Activated naive CD4-positive, alpha-beta T cell treated with anti-CD3 and anti-CD28 coated beads, Interleukin-2, amount 50 U/mL, for 72 hours (primary cell): ENCODE results near the gene BHLHE23. TPM values are rescaled to one million over a fixed set of nuclear protein-coding genes. Genes with fewer than 3 reads are reported as not detected.

Source experiments
- ATAC-seq, 2 donors: fragments of 150-1000 bp; cut with Tn5 transposase; 2 replicates each; pipeline ENCODE4 v1.10.0; 2021; ENCODE audit warnings: mild to moderate bottlenecking in 2 of 2, moderate library complexity in 2 of 2
- DNase-seq, 2 donors: peaks; one replicate each; pipeline ENCODE4 v3.0.0; 2021 to 2022; ENCODE audit warnings: low spot score in 2 of 2
- H3K27ac Mint-ChIP-seq, 2 donors: one replicate each; pipeline ENCODE4 v1.8.0; 2022; ENCODE audit warnings: mild to moderate bottlenecking in 2 of 2, mixed read lengths in 2 of 2
- H3K36me3 Mint-ChIP-seq, 2 donors: one replicate each; pipeline ENCODE4 v1.8.0; 2022; ENCODE audit warnings: mixed read lengths in 2 of 2
- H3K9me3 Mint-ChIP-seq, 2 donors: one replicate each; pipeline ENCODE4 v1.8.0; 2022; ENCODE audit warnings: mixed read lengths in 2 of 2
- total RNA-seq, 2 donors: library from RNA; stranded (reverse); gene quantifications; one replicate each; pipeline ENCODE4 v1.2.3, GENCODE V29; 2022

The BHLHE23 gene
- total RNA-seq, 2 donors from 2014 or later, result not detected

DNA sequence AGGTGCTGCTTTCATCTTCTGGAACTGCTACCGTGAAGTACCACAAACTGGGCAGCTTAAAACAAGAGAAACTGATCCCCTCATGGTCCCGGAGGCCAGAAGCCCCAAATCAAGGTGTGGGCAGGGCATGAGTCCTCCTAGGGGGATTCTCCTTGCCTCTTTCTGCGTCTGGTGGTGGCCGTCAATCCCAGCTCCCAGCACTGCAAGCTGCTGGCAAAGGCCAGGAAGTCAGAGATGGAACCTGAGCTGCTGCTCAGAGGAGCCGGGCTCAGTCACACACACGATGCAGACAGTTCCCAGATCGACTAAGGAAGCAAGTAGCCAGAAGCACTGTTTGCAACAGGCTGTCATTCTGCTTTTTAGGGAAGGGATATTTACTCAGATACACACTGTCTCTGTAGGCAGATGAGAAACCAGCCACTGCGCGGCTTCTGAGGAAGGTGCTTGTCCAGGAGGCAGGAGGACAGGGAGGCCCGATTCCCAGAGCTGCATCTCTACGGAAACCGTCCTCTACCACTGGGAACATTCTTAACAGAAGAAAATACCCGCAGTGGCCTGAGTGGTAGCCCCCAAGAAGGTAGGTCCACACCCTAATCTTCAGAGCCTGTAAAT lies 15.5 kb downstream of the BHLHE23 start:
- Mint-ChIP-seq H3K36me3 (no peaks in the 10 kb centered on the region), H3K9me3 (no peaks in the 10 kb centered on the region), H3K27ac (no peak overlapping the region)
- DNase-seq (no peak), ATAC-seq (no peak)

DNA sequence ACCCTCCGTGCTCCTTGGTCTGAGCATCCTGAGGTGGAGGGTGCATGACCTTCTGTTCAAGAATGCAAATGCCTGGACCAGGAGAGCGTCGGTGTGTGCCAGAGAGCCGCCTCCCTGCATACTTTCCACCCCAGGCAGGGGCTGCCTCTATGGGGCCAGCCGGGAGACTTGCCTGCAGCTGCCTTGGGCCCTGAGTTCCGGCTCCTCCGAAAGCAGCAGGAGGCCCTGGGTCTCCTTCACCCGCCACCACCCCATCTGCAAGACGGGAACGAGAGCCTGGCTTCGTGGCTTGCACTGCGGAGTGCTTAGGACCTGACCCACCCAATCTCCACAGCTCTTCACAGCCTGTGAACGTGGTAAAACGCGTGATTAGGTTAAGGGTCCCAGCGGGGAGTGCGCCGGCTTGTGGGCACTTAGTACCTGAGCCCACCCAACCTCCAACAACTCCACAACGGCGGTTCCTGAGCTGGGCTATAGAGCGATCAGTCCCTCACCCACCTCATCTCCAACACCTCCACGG lies 16.4 kb downstream of the BHLHE23 start:
- DNase-seq (no peak), ATAC-seq (no peak)
- no peaks in the 10 kb centered on the region for H3K9me3 Mint-ChIP-seq
- H3K36me3 Mint-ChIP-seq, result no peaks in the 10 kb centered on the region
- no peak overlapping the region for H3K27ac Mint-ChIP-seq

DNA sequence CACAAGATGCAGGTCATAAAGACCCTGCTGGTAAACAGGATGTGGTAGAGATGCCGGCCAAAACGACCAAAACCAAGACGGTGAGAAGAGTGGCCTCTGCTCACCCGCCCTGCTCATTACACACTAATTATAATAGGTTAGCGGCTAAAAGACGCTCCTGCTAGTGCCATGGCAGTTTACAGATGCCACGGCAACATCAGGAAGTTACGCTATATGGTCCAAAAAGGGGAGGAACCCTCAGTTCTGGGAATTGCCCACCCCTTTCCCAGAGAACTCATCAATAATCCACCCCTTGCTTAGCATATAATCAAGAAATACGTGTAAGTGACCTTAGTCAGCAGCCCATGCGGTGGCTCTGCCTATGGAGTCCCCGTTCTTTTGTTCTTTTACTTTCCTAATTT lies 17.6 kb downstream of the BHLHE23 start:
- ATAC-seq, result peak; percentile 74 to 81
- Mint-ChIP-seq H3K27ac (peak overlapping the region in 1 of 2 donors; percentile 61), H3K36me3 (no peaks in the 10 kb centered on the region), H3K9me3 (no peaks in the 10 kb centered on the region)
- DNase-seq, result no peak

DNA sequence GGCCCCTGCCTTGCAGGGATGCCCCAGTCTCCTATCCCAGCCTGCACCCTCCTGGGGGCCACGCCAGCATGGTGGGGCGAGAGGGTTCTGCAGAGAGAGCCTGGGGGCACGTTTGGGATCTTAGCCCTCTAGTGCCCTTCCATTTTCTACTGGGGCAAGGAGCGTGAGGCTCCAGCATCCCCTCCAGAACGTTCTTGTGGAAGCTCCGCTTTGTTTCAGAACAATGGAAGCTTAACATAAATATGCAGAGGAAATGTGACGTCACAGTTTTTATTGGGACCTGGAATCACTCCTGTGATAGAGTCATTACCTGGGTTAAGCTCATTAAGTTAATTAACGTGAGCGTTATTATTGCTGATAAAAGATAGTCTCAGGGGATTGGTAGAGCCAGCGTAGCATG lies 19.6 kb downstream of the BHLHE23 start:
- Mint-ChIP-seq H3K27ac (no peak overlapping the region), H3K36me3 (no peaks in the 10 kb centered on the region), H3K9me3 (no peaks in the 10 kb centered on the region)
- DNase-seq (no peak), ATAC-seq (no peak)

DNA sequence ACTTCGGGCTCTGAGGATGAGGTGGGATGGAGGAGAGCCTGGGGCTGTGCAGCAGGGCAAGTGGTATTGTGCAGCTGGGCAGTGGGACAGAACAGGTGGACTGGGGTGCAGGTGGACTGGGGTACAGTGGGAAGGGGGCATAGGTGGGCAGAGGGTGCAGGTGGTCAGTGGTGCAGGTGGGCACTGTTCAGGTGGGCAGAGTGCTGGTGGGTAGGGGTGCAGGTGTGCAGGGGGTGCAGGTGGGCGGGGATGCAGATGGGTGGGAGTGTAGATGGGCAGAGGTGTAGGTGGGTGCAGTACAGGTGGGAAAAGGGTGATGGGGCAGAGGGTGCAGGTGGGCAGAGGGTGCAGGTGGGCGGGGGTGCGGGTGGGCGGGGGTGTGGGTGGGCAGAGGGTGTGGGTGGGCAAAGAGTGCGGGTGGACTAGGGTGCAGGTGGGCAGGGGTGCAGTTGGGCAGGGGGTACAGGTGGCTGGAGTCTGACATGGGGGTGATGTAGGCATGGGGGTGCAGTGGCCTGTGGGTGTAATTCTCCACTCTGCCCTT lies 20.4 kb downstream of the BHLHE23 start:
- Mint-ChIP-seq H3K27ac (no peak overlapping the region), H3K9me3 (no peaks in the 10 kb centered on the region), H3K36me3 (no peaks in the 10 kb centered on the region)
- ATAC-seq, result no peak
- no peak for DNase-seq

DNA sequence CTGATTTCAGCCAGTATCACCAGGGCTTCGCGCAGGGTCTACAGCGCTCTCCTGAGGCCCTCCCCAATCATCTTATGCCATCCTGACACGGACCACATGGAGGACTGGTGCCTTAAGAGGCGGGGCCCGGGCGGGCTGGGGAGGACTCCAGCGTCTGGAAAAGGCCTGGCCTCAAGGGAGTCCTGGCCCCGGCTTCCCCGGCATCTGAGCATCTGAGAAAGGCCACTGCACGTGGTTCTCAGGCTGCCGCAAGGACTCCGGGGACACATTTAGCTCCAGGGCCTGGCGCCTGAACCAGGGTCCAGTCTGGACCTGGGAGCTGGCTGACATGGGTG lies 21.4 kb downstream of the BHLHE23 start:
- Mint-ChIP-seq H3K27ac (no peak overlapping the region), H3K9me3 (no peaks in the 10 kb centered on the region), H3K36me3 (no peaks in the 10 kb centered on the region)
- no peak for ATAC-seq
- no peak for DNase-seq

DNA sequence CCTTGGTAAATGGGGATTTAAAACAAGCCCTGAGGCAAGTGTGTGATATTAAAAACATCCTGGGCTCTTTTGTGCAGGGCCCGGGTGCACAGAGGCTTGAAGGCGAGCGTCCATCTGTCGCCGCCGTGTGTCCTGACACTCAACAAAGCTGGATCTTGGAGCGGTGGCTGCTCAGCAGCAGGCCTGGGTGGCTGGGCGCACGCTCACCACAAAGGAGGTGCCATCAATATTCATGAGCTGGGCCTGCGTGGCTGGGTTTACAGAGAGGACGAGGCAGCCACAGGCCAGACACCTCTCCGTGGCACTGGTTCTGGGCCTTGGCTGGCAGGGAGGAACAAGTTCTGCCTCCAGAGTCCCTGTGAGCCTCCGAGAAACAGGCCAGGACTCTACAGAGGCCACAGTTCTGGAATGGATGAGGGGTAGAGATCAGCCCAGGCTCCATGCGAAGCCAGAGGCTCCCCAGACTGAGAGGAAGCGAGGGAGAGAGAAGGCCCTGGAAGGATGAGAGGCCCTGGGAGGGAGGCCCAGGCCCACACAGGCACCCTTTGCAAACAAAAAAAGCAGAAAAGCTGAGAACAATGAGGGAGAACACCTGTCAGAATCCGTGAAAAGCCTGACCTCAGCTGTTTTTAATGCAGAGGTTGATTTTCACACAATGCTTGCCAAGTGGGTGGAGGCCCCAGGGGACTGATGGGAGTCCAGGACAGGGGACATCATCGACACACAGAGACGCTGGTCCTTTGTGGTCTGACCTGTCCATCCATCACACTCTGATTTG lies 21.9 kb downstream of the BHLHE23 start:
- no peak for DNase-seq
- no peak overlapping the region for H3K27ac Mint-ChIP-seq
- no peaks in the 10 kb centered on the region for H3K9me3 Mint-ChIP-seq
- no peak for ATAC-seq
- no peaks in the 10 kb centered on the region for H3K36me3 Mint-ChIP-seq

DNA sequence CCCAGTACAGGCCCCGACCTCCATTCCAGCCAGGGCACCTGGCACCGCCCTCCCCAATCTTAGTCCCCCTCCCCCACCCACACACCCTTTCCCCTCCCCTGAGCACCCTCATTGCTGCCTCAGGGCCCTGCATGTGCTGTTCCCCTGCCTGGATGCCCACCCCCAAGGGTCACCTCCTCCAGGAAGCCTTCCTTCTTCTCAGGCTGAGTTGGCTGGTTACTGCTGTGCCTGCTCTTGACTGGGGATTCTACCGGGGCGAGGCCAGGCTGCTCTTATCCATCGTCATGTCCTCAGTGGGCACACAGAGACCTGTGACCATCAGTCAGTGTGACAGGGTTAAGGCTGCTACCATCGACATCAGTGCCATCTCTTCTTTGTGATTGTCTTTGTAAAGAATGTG lies 23.6 kb downstream of the BHLHE23 start:
- Mint-ChIP-seq H3K9me3 (no peaks in the 10 kb centered on the region), H3K36me3 (no peaks in the 10 kb centered on the region), H3K27ac (no peak overlapping the region)
- DNase-seq (no peak), ATAC-seq (no peak)

DNA sequence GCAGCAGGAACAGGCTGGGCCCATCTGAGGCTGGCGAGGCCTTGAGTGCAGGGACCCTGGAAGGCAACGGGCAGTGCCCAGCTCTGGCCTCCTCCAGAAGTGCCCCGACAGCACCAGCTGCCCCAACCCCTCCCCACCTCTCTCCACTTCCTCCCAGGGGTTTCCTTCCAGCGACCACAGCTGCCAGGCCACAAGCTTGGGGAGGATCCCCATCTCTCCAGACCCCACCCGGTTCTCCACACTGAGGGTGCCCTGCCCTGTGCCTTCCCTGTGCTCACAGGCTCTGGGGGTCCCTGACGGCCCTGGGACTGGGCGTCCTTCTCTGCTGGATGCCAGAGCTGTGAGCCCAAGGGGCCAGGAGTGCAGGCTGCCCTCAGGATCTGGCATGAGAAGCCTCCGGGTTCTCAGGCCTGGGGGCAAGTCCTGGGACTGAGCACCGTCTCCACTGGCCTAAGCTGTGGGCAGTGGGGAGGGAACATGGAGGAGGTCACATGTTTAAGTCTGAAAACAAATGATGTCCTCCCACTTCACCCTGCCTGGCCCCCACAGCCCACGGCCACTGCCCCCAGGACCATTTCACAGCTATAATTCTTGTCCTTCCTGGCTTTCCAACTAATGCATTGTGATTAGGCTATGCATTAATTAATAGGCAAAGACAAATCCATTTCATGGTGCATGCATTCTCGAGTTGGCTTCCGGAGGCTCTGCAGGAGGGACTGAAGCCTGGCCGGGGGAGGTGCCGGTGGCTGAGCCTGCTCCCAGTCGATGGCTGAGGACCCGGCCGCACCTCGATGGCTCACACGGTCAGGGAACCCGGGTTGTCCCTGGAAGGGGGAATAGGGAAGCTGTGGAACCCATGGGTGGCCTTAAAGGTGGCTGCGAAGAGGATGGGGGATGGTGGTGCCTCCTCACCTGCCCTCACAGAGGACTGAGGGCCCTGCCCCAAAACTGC lies 24.4 kb downstream of the BHLHE23 start:
- ATAC-seq, result no peak
- no peaks in the 10 kb centered on the region for H3K36me3 Mint-ChIP-seq
- DNase-seq, result no peak
- H3K27ac Mint-ChIP-seq, result no peak overlapping the region
- H3K9me3 Mint-ChIP-seq, result no peaks in the 10 kb centered on the region

DNA sequence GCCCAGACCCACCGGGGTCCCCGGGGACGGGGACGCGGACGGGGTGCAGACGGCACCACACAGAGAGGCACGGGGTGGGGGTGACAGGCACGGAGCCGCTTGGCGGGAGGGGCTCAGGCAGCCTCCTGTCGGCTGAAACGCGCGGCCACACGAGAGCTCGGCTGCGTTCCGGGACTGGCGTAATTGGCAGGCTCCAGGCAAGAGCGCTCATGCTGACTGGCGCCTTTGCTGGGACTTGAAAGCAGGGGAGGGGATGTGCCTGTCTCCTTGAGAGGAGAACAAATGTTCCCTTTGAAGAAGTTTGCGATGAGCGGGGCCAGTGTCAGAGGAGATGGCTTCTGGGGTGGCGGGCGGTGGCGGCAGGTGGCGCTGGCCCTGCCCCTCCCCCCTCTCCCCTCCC lies 25.8 kb downstream of the BHLHE23 start:
- ATAC-seq (peak in 1 of 2 donors; percentile 28), DNase-seq (no peak)
- Mint-ChIP-seq H3K27ac (no peak overlapping the region), H3K36me3 (no peaks in the 10 kb centered on the region), H3K9me3 (no peaks in the 10 kb centered on the region)

DNA sequence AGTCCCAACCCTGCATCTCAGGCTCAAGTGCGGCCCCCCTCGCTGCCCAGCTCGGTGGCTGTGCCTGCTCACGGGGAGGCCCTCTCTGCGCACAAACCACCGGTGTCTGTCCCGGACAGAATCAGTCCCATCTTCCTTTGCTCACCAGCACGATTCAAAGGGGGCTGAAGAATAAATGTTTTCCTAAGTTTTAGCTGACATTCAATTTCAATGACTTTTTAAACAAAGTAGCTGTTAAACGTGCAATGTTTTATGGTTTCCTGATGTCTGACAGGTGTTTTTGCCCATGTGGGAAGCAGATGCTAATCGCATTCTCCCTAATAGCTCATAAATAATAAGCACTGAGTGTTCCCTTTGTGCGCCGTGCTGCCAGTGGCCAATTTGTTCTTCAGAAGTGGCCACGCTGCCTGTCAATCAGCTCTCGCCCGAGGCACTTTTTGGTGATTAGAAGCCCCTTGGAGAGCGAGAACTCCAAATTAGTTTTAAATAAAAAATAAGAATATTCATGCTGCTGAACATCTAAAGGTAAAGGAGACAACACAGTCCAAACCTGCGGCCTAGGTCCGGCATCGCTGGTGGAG lies 26.3 kb downstream of the BHLHE23 start:
- DNase-seq (no peak), ATAC-seq (no peak)
- no peaks in the 10 kb centered on the region for H3K9me3 Mint-ChIP-seq
- no peaks in the 10 kb centered on the region for H3K36me3 Mint-ChIP-seq
- no peak overlapping the region for H3K27ac Mint-ChIP-seq

DNA sequence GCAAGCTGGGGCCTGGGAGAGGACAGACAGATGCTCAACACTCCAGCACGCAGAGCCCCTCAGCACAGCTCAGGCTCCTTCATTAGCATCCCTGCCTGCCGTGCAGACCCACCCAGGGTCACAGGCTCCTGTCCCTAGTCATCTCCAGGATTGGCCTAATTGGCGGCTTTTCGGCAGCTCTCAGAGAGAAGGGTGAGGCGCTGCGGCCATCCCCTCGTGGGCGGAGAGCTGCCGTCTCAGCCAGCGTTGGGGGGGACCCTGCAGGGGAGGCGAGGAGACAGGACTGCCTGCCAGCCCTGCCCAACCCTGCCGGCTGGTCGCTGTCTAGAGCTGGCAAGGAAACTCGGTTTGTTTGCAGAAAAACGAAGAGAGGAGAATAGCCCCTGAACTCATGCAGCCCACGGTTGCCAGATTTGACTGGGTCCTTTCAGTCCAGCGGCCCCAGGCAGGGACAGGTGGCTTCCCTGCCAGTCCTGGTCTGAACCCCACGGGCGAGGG lies 26.8 kb downstream of the BHLHE23 start:
- Mint-ChIP-seq H3K36me3 (no peaks in the 10 kb centered on the region), H3K27ac (no peak overlapping the region), H3K9me3 (no peaks in the 10 kb centered on the region)
- ATAC-seq (no peak), DNase-seq (no peak)

DNA sequence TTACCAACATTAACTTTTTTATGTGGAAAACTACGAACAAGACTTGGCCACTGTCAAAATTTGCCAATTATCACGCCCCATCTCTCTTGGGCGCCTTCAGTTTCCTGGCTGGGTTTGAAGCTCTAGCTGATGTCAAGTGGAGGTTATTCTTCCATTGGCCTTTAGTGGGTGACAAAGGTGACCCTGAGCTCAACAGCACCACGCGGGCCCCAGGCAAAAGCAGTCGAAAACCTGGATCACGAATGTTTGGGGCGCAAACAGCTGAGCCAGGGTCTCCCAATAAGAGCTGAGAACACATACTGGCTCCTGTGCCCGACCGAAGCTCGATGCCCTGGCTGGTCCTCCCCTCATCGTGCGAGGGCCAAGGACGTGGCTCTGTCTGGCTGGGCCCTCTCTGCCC lies 27.5 kb downstream of the BHLHE23 start:
- no peaks in the 10 kb centered on the region for H3K9me3 Mint-ChIP-seq
- ATAC-seq (no peak), DNase-seq (no peak)
- H3K36me3 Mint-ChIP-seq, result no peaks in the 10 kb centered on the region
- no peak overlapping the region for H3K27ac Mint-ChIP-seq

DNA sequence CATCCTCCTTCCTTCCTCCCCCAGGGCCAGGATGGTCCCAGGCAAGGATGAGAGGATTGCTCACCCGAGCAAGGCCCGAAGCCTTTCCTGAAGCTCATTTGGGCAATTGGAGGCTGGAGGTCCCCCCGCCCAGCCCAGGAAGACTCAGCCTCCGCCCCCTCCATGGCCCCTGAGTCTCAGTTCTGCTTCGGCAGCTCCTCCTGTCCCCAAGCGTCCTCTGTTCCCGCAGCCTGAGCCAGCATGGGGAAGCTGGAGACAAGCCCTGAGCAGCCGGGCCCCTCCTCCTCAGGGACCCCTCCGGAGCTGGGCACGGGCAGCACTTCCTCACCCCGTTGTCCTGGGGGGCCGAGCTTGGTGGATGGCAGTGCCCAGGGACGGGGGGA lies 28.2 kb downstream of the BHLHE23 start:
- no peaks in the 10 kb centered on the region for H3K36me3 Mint-ChIP-seq
- DNase-seq (no peak), ATAC-seq (no peak)
- no peaks in the 10 kb centered on the region for H3K9me3 Mint-ChIP-seq
- H3K27ac Mint-ChIP-seq, result no peak overlapping the region

DNA sequence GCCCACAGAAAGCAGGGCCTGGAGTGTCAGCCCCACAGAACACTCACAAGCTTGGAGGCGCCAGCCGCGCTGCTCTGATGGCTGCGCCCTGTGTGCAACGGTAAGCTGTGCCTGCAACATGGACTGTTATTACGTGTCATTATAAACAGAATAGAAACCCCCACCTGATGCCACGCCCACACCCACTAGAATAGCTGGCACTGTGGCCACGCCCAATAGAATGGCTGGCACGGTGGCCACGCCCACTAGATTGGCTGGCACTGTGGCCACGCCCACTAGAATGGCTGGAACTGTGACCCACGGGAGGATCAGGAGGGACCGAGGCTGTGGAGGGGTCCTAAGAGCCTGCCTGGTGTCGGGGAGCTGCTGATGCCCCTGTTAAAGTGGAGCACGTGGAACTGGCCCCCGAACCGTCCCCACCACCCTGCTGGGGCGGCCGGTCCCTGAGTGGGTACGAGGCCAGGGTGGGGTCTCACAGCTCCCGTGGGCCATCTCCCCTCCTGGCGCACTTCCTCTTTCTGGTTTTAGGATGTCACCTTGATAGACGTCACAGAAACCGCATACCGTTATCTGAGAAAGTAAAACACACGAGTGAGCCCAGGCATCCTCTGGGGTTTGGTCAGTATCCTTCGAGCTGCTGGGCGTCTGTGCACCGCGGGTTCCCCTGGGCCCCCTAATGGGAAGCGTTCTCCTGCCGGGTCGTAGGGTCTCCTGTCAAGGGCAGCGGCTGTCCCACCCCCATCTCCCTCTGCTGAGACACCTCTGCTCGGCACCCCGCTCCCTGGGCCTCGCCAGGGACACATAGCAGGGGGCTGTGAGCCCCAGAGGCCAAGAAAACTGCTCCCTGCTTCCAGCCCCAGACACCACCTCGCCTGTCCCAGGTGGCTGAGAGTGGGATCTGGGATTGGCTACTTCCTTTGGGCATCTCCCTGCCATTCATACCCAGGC lies 28.9 kb downstream of the BHLHE23 start:
- ATAC-seq, result peak; percentile 70 to 80
- Mint-ChIP-seq H3K9me3 (no peaks in the 10 kb centered on the region), H3K27ac (no peak overlapping the region), H3K36me3 (no peaks in the 10 kb centered on the region)
- peak in 1 of 2 donors; percentile 60 for DNase-seq
